Measurements from ENCODE around the gene ACY1.

DNA sequence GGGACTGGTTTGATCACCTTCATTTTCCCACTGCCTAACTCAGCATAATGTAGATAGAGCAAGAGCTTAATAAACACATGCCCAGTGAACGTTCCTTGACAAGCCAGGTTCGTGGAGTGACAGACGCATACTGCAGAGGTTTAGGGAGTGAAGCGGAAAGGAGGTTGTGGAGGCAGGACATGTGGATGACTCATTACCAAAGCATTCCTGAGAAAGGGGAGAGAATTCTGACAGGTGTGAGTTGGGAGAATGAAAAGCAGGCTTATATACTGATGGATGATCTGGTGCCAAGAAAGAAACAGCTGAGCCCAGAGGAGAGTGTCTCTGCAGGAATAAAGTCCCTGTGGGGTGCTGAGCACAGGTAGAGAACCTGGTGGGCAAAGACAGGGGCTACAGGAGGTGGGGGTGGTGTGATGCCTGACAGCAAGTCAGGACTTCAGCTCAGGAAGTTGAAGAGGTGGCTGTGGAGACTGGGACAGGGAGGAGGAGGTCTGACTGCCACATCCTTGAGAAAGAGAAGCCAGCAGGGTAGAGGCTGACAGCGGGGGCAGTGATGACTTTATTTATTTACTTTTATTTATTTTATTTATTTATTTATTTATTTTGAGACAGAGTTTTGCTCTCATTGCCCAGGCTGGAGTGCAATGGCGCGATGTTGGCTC, 14.7 kb downstream of the ACY1 start:
- TF ChIP-seq POLR2A (IDR thresholded peaks at IDR 0.05) (no peak), EP300 (IDR thresholded peaks at IDR 0.05; ENCODE audit: low read depth) (no peak), POLR2AphosphoS5 (IDR thresholded peaks at IDR 0.05) (no peak)
- TF ChIP-seq, protein P1, sequence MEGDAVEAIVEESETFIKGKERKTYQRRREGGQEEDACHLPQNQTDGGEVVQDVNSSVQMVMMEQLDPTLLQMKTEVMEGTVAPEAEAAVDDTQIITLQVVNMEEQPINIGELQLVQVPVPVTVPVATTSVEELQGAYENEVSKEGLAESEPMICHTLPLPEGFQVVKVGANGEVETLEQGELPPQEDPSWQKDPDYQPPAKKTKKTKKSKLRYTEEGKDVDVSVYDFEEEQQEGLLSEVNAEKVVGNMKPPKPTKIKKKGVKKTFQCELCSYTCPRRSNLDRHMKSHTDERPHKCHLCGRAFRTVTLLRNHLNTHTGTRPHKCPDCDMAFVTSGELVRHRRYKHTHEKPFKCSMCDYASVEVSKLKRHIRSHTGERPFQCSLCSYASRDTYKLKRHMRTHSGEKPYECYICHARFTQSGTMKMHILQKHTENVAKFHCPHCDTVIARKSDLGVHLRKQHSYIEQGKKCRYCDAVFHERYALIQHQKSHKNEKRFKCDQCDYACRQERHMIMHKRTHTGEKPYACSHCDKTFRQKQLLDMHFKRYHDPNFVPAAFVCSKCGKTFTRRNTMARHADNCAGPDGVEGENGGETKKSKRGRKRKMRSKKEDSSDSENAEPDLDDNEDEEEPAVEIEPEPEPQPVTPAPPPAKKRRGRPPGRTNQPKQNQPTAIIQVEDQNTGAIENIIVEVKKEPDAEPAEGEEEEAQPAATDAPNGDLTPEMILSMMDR (IDR thresholded peaks at IDR 0.05) = no peak
